Skeletal muscle satellite cell (primary cell): ENCODE measurements around the gene HOXC4.
"Not testable (repeated sequence)": the region's sequence is repeated elsewhere in the genome, so short reads cannot be mapped to it uniquely, and the experiment has no call there.

Experiments
- H3K27me3 ChIP-seq: 2 replicates; pipeline ENCODE4 v1.7.0; 2013; ENCODE audit warnings: low read length; ENCODE audit not compliant: control insufficient read depth, insufficient read depth
- H3K36me3 ChIP-seq: 2 replicates; pipeline ENCODE4 v1.7.0; 2013; ENCODE audit warnings: mild to moderate bottlenecking, control low read depth, low read length; ENCODE audit not compliant: insufficient read depth
- H3K4me1 ChIP-seq: 2 replicates; pipeline ENCODE4 v1.7.0; 2013; ENCODE audit warnings: low read length; ENCODE audit not compliant: control insufficient read depth, insufficient read depth
- H3K4me2 ChIP-seq: 2 replicates; pipeline ENCODE4 v1.7.0; 2013; ENCODE audit warnings: mild to moderate bottlenecking, low read length
- H3K4me3 ChIP-seq: 2 replicates; pipeline ENCODE4 v1.7.0; 2013; ENCODE audit warnings: low read length
- H3K9ac ChIP-seq: 2 replicates; pipeline ENCODE4 v1.7.0; 2013; ENCODE audit warnings: mild to moderate bottlenecking, low read depth, low read length, moderate library complexity
- H3K9me3 ChIP-seq: replicated peaks from 2 replicates; pipeline ENCODE4 v1.7.0; 2013; ENCODE audit warnings: mild to moderate bottlenecking, control low read depth, low read length

The HOXC4 gene

DNA sequence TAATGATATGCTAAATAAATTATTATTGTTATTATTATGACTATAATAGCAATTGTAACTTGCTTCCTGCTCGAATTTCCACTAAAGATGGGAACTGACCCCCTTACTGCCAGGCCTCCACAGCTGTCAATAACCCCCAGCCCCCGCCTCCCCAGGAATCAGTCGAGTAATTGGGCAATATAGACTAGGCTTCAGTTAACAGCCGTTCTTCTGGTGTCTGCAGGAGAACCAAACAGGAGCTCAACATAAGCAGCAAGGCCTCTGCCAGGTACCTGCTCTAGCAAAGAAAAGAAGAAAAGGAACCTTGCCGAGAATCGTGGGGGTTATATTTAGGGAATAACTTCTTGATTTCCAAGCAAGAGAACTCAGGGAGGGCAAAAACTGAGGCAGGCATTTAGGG lies 21.8 kb downstream of the HOXC4 start:
- no peak overlapping the region for H3K4me2 ChIP-seq
- H3K9me3 ChIP-seq: no peaks in the 10 kb centered on the region
- no peak overlapping the region for H3K4me3 ChIP-seq
- no peaks in the 10 kb centered on the region for H3K36me3 ChIP-seq
- peaks cover 6% of the 10 kb centered on the region for H3K4me1 ChIP-seq
- no peaks in the 10 kb centered on the region for H3K27me3 ChIP-seq
- no peak overlapping the region for H3K9ac ChIP-seq

DNA sequence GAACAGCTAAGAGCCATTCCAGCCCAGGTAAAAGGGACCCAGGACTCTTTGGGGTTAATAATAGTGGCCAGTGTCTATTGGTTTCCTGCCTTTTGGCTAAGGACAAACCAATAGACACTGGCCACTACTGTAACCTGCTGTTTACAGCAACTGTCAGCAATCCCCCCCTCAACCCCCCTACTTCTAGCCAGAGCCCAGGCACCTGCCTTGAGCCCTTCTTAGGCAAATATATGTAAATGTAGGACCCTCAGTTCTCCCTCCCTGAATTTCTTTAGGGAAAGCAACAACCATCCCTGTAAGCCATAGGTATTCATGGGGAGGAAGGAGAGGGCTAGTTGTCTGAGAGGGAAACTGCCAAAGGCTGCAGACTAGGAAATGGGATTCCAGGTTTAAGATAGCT lies 22.3 kb downstream of the HOXC4 start:
- Histone ChIP-seq H3K36me3 (no peaks in the 10 kb centered on the region), H3K27me3 (no peaks in the 10 kb centered on the region), H3K4me1 (peaks cover 6% of the 10 kb centered on the region), H3K9ac (no peak overlapping the region), H3K4me3 (no peak overlapping the region), H3K9me3 (no peaks in the 10 kb centered on the region), H3K4me2 (no peak overlapping the region)

- H3K4me2 ChIP-seq, H3K4me1 ChIP-seq, H3K9ac ChIP-seq, H3K9me3 ChIP-seq, H3K4me3 ChIP-seq, H3K27me3 ChIP-seq, H3K36me3 ChIP-seq: not testable (repeated sequence)
Measured at GRCh38 chr12:54077843-54078242, 24.2 kb downstream of the HOXC4 start.

GRCh38 chr12:54079115-54079514 lies 25.5 kb downstream of the HOXC4 start:
- not testable (repeated sequence) for H3K27me3 ChIP-seq, H3K4me1 ChIP-seq, H3K9ac ChIP-seq, H3K4me2 ChIP-seq, H3K36me3 ChIP-seq, H3K9me3 ChIP-seq, H3K4me3 ChIP-seq

GRCh38 chr12:54080008-54080924 lies 26.6 kb downstream of the HOXC4 start:
- not testable (repeated sequence) for H3K27me3 ChIP-seq, H3K36me3 ChIP-seq, H3K9ac ChIP-seq, H3K4me2 ChIP-seq, H3K4me3 ChIP-seq, H3K4me1 ChIP-seq, H3K9me3 ChIP-seq

GRCh38 chr12:54081053-54081514 lies 27.4 kb downstream of the HOXC4 start:
- H3K36me3 ChIP-seq, H3K4me3 ChIP-seq, H3K9me3 ChIP-seq, H3K4me1 ChIP-seq, H3K27me3 ChIP-seq, H3K4me2 ChIP-seq, H3K9ac ChIP-seq: not testable (repeated sequence)

DNA sequence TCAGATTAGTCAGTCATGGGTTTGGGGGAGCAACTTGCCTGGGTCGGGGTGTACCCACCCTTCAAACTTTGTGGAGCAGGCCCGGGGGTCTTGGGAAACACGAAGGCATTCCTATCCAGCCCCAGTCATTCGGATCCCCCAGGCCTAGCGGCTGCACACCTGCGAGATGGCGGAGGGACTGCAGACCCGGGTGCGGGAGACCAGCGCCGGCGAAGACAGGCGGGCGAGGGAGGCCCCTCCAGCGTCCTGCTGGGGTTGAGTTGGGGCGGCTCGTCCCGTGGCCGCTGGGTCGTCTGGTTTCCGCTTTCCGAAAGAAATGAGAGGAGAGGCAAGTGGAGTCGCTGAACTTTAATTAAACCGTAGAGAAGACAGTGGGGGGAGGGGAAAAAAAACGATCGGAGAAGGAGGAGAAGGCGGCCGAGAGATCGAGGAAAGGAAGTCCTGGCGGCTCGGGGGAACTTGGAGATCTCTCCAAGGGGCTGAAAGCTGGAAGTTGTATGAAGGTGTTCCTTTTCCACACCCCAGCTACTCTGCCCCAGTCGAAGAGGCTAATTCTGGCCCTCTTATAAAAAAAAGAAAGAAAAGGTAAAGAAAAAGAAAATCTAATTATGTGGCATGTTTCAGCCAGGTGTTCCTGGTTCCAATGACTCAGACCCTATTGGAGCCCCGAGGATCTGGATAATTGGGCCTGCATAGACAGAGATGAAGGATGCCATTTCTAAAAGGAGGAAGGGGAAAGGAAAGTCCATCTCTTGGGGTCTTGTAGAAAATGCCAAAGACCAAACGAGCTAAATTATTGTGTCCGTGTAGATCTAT lies 28.2 kb downstream of the HOXC4 start:
- H3K27me3 ChIP-seq, H3K4me3 ChIP-seq, H3K9me3 ChIP-seq, H3K9ac ChIP-seq, H3K4me2 ChIP-seq, H3K36me3 ChIP-seq, H3K4me1 ChIP-seq: not testable (repeated sequence)

- no peaks in the 10 kb centered on the region for H3K27me3 ChIP-seq
- no peaks in the 10 kb centered on the region for H3K9me3 ChIP-seq
- no peaks in the 10 kb centered on the region for H3K36me3 ChIP-seq
- no peaks in the 10 kb centered on the region for H3K4me1 ChIP-seq
- no peak overlapping the region for H3K4me3 ChIP-seq
- no peak overlapping the region for H3K9ac ChIP-seq
- peak overlapping the region; percentile 35 for H3K4me2 ChIP-seq
Measured at GRCh38 chr12:54082397-54082892, 28.8 kb downstream of the HOXC4 start.

- peaks cover 10% of the 10 kb centered on the region for H3K27me3 ChIP-seq
Measured at GRCh38 chr12:54088011-54088410, 34.4 kb downstream of the HOXC4 start.

DNA sequence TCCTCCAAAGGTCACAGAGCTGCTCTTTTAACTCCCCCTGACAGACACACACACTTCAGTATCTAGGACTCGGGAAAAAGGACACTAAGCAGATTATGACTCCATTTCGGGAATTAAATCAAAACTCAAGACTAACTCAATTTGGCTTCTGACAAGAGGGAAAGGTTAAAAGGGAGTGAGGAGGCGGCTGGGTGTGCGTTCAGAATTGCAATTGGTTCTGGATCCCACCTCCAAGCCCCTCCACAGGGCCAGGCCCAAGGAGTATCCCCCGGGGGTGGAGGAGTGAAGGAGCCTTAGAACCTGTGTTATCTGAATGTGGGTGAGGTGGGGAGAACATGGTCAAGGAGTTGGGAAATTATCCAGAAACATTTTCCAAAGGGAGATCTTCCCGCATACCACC lies 35.8 kb downstream of the HOXC4 start:
- H3K4me2 ChIP-seq, H3K36me3 ChIP-seq, H3K4me3 ChIP-seq, H3K9me3 ChIP-seq, H3K9ac ChIP-seq, H3K4me1 ChIP-seq: not testable (repeated sequence)
- H3K27me3 ChIP-seq: peaks cover 10% of the 10 kb centered on the region

More at GRCh38 chr12:54088011-54088410, 34.4 kb downstream of the HOXC4 start:
- H3K36me3 ChIP-seq, H3K4me3 ChIP-seq, H3K4me2 ChIP-seq, H3K9ac ChIP-seq, H3K4me1 ChIP-seq, H3K9me3 ChIP-seq: not testable (repeated sequence)

GRCh38 chr12:54090312-54090711 lies 36.7 kb downstream of the HOXC4 start:
- Histone ChIP-seq H3K27me3 (peaks cover 10% of the 10 kb centered on the region), H3K4me3 (peak overlapping the region; percentile 60), H3K4me2 (peak overlapping the region; percentile 68)
- not testable (repeated sequence) for H3K4me1 ChIP-seq, H3K9ac ChIP-seq, H3K36me3 ChIP-seq, H3K9me3 ChIP-seq
